Spleen (tissue), 11 donors: ENCODE results near the gene ICAM2. TPM values are rescaled to one million over a fixed set of nuclear protein-coding genes. Genes with fewer than 3 reads are reported as not detected.

Experiments used
- DNase-seq: peaks from one replicate; pipeline ENCODE4 v3.0.0-alpha.2; 2020
- H3K27ac ChIP-seq, 8 donors: fragments of 200-600 bp; sonication (generic) in 7 of 8; 1 replicate in 4 of 8; 2 replicates in 4 of 8; pipeline versions ENCODE4 v1.5.0 to v1.8.0; 2016 to 2021; ENCODE audit warnings: inconsistent platforms in 4 of 8, mild to moderate bottlenecking in 4 of 8, moderate library complexity in 1 of 8
- H3K27me3 ChIP-seq, 7 donors: fragments of 200-600 bp; sonication (generic) in 6 of 7; replicated peaks in 1 of 7; 1 replicate in 4 of 7; 2 replicates in 3 of 7; pipeline versions ENCODE4 v1.5.0 to v1.8.0; 2016 to 2021; ENCODE audit warnings: inconsistent platforms in 3 of 7, mild to moderate bottlenecking in 1 of 7
- H3K36me3 ChIP-seq, 6 donors: fragments of 200-600 bp; sonication (generic) in 5 of 6; 1 replicate in 4 of 6; 2 replicates in 2 of 6; pipeline versions ENCODE4 v1.5.0 to v1.8.0; 2016 to 2021; ENCODE audit warnings: inconsistent platforms in 2 of 6
- H3K4me1 ChIP-seq, 6 donors: fragments of 200-600 bp; sonication (generic) in 5 of 6; 1 replicate in 3 of 6; 2 replicates in 3 of 6; pipeline versions ENCODE4 v1.5.0 to v1.8.0; 2016 to 2021; ENCODE audit warnings: inconsistent platforms in 3 of 6
- H3K4me3 ChIP-seq, 8 donors: fragments of 200-600 bp; sonication (generic) in 7 of 8; 1 replicate in 4 of 8; 2 replicates in 4 of 8; pipeline versions ENCODE4 v1.5.0 to v1.8.0; 2016 to 2021; ENCODE audit warnings: inconsistent platforms in 4 of 8, mild to moderate bottlenecking in 4 of 8, moderate library complexity in 2 of 8
- H3K9me3 ChIP-seq, 8 donors: fragments of 200-600 bp; sonication (generic) in 7 of 8; 1 replicate in 4 of 8; 2 replicates in 4 of 8; pipeline versions ENCODE4 v1.5.0 to v1.8.0; 2016 to 2021; ENCODE audit warnings: inconsistent platforms in 4 of 8
- CTCF ChIP-seq, 11 experiments: fragments of 200-600 bp in 7 of 11; fragments of 450-650 bp in 4 of 11; sonication (generic) in 4 of 11; IDR thresholded peaks in 8 of 11; conservative IDR thresholded peaks in 3 of 11; 1 replicate in 7 of 11; 2 replicates in 4 of 11; pipeline versions ENCODE4 v1.4.0 to v1.8.0; 2016 to 2021; ENCODE audit warnings: antibody characterized with exemption in 11 of 11, inconsistent platforms in 4 of 11, mild to moderate bottlenecking in 1 of 11
- POLR2A ChIP-seq, 3 donors: fragments of 450-650 bp; IDR thresholded peaks; one replicate each; pipeline ENCODE4 v1.5.1; 2017; ENCODE audit warnings: antibody characterized with exemption in 3 of 3, mild to moderate bottlenecking in 1 of 3
- POLR2AphosphoS5 ChIP-seq, 3 donors: sonication (generic); formaldehyde crosslinking; IDR thresholded peaks; one replicate each; pipeline ENCODE4 v1.5.1; 2017; ENCODE audit warnings: antibody characterized with exemption in 3 of 3
- WGBS, 5 donors: extraction: QIAGEN DNeasy Blood & Tissue Kit in 3 of 5; methylation state at CpG; one replicate each; pipeline versions ENCODE4 v1.1.5 to v1.1.7; 2013 to 2018; 5-methylcytosine and 5-hydroxymethylcytosine counted together
- intact Hi-C: fragments of 100-400 bp; cut with DNase I; formaldehyde crosslinking; loops from one replicate; pipeline ENCODE4 v1.15.0; 2023; ENCODE audit warnings: low total_unique reads
- polyA plus RNA-seq, 3 donors: library from polyadenylated mRNA; stranded (reverse); fragments of 200-250 nt; gene quantifications; one replicate each; pipeline ENCODE4 v1.2.1, GENCODE V29; 2013
- total RNA-seq, 7 donors: library from RNA; depleted of rRNA in 3 of 7; stranded (reverse); fragments of >200 nt in 3 of 7; fragmentation: NEBNext Ultra II Directional in 4 of 7; extraction: Animal tissue kit (Norgen Biotek cat#: 25700) in 4 of 7; gene quantifications; one replicate each; pipeline versions ENCODE4 v1.1.0 to v1.2.1, GENCODE V29; 2016 to 2021
- donor health status: healthy with polysubstance abuse.
- donor health status: DM: no; HTN: no; CAD: no; lungs with moderate emphysema.
- donor health status: DM: no; HTN: no; CAD: no.
- donor health status: Bipolar disorder and iron deficiency.
- donor health status: healthy.
- donor health status: DM: no; HTN: no; CAD: no.
- donor health status: DM: yes; HTN: yes; CAD: no.

ICAM2 gene
- total and polyA plus RNA-seq, 10 donors: 79.2 to 412 (median 173) TPM

- Histone ChIP-seq H3K4me3 (no peak overlapping the region), H3K36me3 (peaks cover 0 to 99% (median 38%) of the 10 kb centered on the region in 6 donors), H3K27me3 (no peaks in the 10 kb centered on the region), H3K9me3 (no peaks in the 10 kb centered on the region), H3K4me1 (peaks cover 18 to 72% (median 45%) of the 10 kb centered on the region in 6 donors), H3K27ac (peak overlapping the region in 3 of 8 donors; percentile 32 to 73 (median 63))
- no peak for DNase-seq
- intact Hi-C loops: no loop called here
- 81 to 95% (median 88%) methylated on average over 2 of the region's 2 CpGs for WGBS, 5 donors
- no peak for TF ChIP-seq CTCF (IDR thresholded peaks at IDR 0.05 in 8 of 11, conservative IDR thresholded peaks at IDR 0.05 in 3 of 11)
- no peak for TF ChIP-seq POLR2A (IDR thresholded peaks at IDR 0.05)
- no peak for TF ChIP-seq POLR2AphosphoS5 (IDR thresholded peaks at IDR 0.05)
Observed at GRCh38 chr17:64059756-64060155, 39.3 kb upstream of the ICAM2 start.

- 79 to 91% (median 83%) methylated on average over 5 of the region's 5 CpGs for WGBS, 5 donors
- no peak for DNase-seq
- intact Hi-C loops: no loop called here
- Histone ChIP-seq H3K9me3 (no peaks in the 10 kb centered on the region), H3K36me3 (peaks cover 0 to 99% (median 49%) of the 10 kb centered on the region in 6 donors), H3K27me3 (no peaks in the 10 kb centered on the region), H3K27ac (no peak overlapping the region), H3K4me1 (peaks cover 14 to 61% (median 37%) of the 10 kb centered on the region in 6 donors), H3K4me3 (no peak overlapping the region)
- TF ChIP-seq CTCF (IDR thresholded peaks at IDR 0.05 in 8 of 11, conservative IDR thresholded peaks at IDR 0.05 in 3 of 11) (no peak), POLR2AphosphoS5 (IDR thresholded peaks at IDR 0.05) (no peak), POLR2A (IDR thresholded peaks at IDR 0.05) (no peak)
Observed at GRCh38 chr17:64058621-64059020, 38.2 kb upstream of the ICAM2 start.

- intact Hi-C loops: no loop called here
- WGBS, 5 donors: 90 to 99% (median 95%) methylated on average over 8 to 9 of the region's 9 CpGs
- Histone ChIP-seq H3K27ac (no peak overlapping the region), H3K9me3 (no peaks in the 10 kb centered on the region), H3K27me3 (no peaks in the 10 kb centered on the region), H3K4me1 (peaks cover 6 to 53% (median 29%) of the 10 kb centered on the region in 6 donors), H3K4me3 (no peak overlapping the region), H3K36me3 (peaks cover 0 to 99% (median 56%) of the 10 kb centered on the region in 6 donors)
- DNase-seq: no peak
- TF ChIP-seq CTCF (IDR thresholded peaks at IDR 0.05 in 8 of 11, conservative IDR thresholded peaks at IDR 0.05 in 3 of 11) (no peak), POLR2AphosphoS5 (IDR thresholded peaks at IDR 0.05) (peak in 1 of 3 donors; percentile 27)
Observed at GRCh38 chr17:64057701-64058263, 37.3 kb upstream of the ICAM2 start.

- H3K4me1 ChIP-seq: peaks cover 0 to 46% (median 18%) of the 10 kb centered on the region in 6 donors
- peaks cover 0 to 100% (median 65%) of the 10 kb centered on the region in 6 donors for H3K36me3 ChIP-seq
- H3K9me3 ChIP-seq: no peaks in the 10 kb centered on the region
- 66 to 82% (median 73%) methylated on average over 11 to 12 of the region's 12 CpGs for WGBS, 5 donors
- peak overlapping the region in 5 of 8 donors; percentile 39 to 54 (median 49) for H3K27ac ChIP-seq
- no peak overlapping the region for H3K4me3 ChIP-seq
- H3K27me3 ChIP-seq: no peaks in the 10 kb centered on the region
- intact Hi-C loops: no loop called here
- no peak for TF ChIP-seq POLR2A (IDR thresholded peaks at IDR 0.05)
- TF ChIP-seq POLR2AphosphoS5 (IDR thresholded peaks at IDR 0.05): peak in 1 of 3 donors; percentile 13
- no peak for TF ChIP-seq CTCF (IDR thresholded peaks at IDR 0.05 in 8 of 11, conservative IDR thresholded peaks at IDR 0.05 in 3 of 11)
- no peak for DNase-seq
Observed at GRCh38 chr17:64056269-64057005, 36.0 kb upstream of the ICAM2 start.
